Measurements from ENCODE around the gene PRSS27. TPM values are rescaled to one million over a fixed set of nuclear protein-coding genes. Genes with fewer than 3 reads are reported as not detected.
"Not testable (repeated sequence)": the region's sequence is repeated elsewhere in the genome, so short reads cannot be mapped to it uniquely, and the experiment has no call there.

PRSS27 gene
- total and polyA plus RNA-seq, 2 of the 8 experiments (the other 6 are each of a cell fraction or from before 2014, with no cell fraction given), result 1.3 to 7.5 TPM

DNA sequence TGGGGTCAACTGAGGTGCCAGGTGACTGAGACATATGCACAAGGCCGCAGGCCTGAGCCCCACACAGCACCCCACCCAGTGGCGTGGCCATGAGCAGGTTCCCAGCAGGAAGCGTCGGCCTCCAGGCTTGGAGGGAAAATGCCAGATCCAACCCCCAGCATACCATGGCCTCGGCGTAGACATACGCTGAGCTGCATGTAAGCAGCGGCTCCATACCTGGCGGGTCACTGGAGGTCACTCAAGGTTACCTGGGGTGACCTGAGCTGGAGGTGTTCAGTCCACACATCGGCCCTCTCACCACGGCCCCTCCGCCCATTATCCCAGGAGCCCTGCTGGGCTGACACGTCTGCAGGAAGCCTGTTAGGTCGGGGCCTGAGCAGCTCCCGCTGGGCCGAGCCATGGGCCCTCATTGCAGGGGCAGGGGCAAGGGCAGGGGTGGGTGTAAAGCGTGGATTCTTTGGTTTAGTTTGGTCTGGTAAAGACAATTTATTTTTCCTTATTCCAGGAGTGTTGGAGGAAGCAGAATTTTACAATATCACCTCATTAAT lies 22.5 kb downstream of the PRSS27 start (continued):
- TF ChIP-seq RAD21 (IDR thresholded peaks at IDR 0.05 in 1 of 2, conservative IDR thresholded peaks at IDR 0.05 in 1 of 2; ENCODE audit: low read depth in 2 of 2, low read length in 2 of 2) (no peak), CEBPB (IDR thresholded peaks at IDR 0.05; ENCODE audit: low read depth, low read length) (no peak), RFX5 (IDR thresholded peaks at IDR 0.05; ENCODE audit: borderline replicate concordance, low read depth, low read length) (no peak), HDAC2 (IDR thresholded peaks at IDR 0.05; ENCODE audit: borderline replicate concordance in 1 of 2, low read depth in 2 of 2, low read length in 2 of 2) (no peak)

DNA sequence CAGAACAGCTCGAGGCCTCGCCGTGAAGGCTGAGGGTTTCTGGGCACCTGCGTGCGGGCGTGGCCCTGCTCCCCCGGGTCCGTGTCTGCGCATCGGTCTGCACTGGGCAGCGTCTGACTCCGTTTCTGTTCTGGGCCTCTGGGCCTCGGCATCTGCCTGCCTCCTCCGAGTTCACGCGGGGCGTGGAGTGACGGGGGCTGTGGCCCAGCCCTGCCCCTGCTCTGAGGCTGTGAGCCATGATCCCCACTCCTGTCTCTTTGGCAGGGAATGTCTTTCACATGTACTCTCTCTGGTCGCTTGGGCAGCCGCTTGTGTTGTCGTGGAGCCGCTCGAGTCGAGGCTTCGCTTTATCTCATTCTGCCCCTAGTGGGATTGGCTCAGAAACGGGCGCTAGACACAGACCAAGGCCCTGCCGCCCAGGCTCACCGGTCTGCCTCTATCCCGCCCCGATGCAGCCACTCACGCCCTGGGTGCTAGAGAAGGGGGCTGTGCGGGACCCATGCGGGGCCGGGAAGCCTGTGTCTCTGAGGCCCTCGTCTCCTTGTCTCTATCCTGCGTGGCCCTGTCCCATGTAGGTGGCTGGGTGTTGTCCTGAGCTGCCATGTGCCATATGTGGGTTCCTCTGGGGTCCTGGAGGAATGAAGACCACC lies 23.3 kb downstream of the PRSS27 start:
- DNase-seq (ENCODE audit: low read depth in 1 of 2, low spot score in 2 of 2); FAIRE-seq: not testable (repeated sequence)
- peaks cover 0 to 23% of the 10 kb centered on the region in 2 experiments for H4K20me1 ChIP-seq (replicated peaks in 1 of 2; ENCODE audit: control insufficient read depth in 1 of 2, insufficient read depth in 2 of 2, low read length in 2 of 2)

More for the DNA sequence above, 23.3 kb downstream of the PRSS27 start:
- H4K91ac ChIP-seq (replicated peaks; ENCODE audit: insufficient read length, low read length); H2BK5ac ChIP-seq (ENCODE audit: low read depth, low read length); H2BK12ac ChIP-seq (ENCODE audit: low read depth, low read length); H3K9ac ChIP-seq (replicated peaks in 1 of 4; ENCODE audit: extremely low read depth in 1 of 4, low read depth in 3 of 4, low read length in 3 of 4); H3K18ac ChIP-seq (ENCODE audit: extremely low read depth, low read length); H3K27ac ChIP-seq (ENCODE audit: low read depth, low read length); H3K4ac ChIP-seq (replicated peaks; ENCODE audit: insufficient read length, low read depth, low read length); H3K79me2 ChIP-seq (ENCODE audit: control insufficient read depth in 1 of 2, insufficient read depth in 2 of 2, low read length in 2 of 2); H3K14ac ChIP-seq (ENCODE audit: insufficient read length); H3K79me1 ChIP-seq (ENCODE audit: low read depth, low read length); H3K23ac ChIP-seq (ENCODE audit: insufficient read length); H3K4me2 ChIP-seq (ENCODE audit: insufficient read depth in 1 of 2, low read depth in 2 of 2, low read length in 2 of 2); H3K4me3 ChIP-seq (ENCODE audit: extremely low read depth in 1 of 4, insufficient read depth in 2 of 4, low read depth in 3 of 4, low read length in 4 of 4); H2BK15ac ChIP-seq (ENCODE audit: low read length); H3K23me2 ChIP-seq (ENCODE audit: low read depth, low read length); H3K56ac ChIP-seq (replicated peaks; ENCODE audit: insufficient read length, low read depth, low read length); H3K4me1 ChIP-seq (replicated peaks in 1 of 4; ENCODE audit: control insufficient read depth in 3 of 4, insufficient read depth in 4 of 4, low read length in 3 of 4); H2BK120ac ChIP-seq (replicated peaks; ENCODE audit: low read depth, low read length); H2AFZ ChIP-seq (ENCODE audit: low read length); H2AK5ac ChIP-seq (ENCODE audit: low read depth, low read length); H3K27me3 ChIP-seq (replicated peaks in 1 of 4; ENCODE audit: control insufficient read depth in 3 of 4, extremely low read depth in 1 of 4, insufficient read depth in 3 of 4, low read length in 3 of 4); H3K9me3 ChIP-seq (ENCODE audit: insufficient read depth in 2 of 2, low read depth in 1 of 2, low read length in 1 of 2); H2BK20ac ChIP-seq (ENCODE audit: low read length); H4K8ac ChIP-seq (ENCODE audit: extremely low read depth, insufficient read depth, low read length); H4K5ac ChIP-seq (ENCODE audit: insufficient read length, low read depth, low read length): not testable (repeated sequence)
- WGBS, 2 experiments (ENCODE audit: extremely low coverage in 1 of 2, insufficient coverage in 1 of 2, insufficient read length in 1 of 2, insufficient replicate concordance in 2 of 2, low coverage in 1 of 2, low lambda C conversion rate in 2 of 2, missing lambda C conversion rate in 1 of 2), result 96% methylated on average over 30 of the region's 37 CpGs; no CpG with 5 or more reads in 1 of the 2 experiments
- ChIA-PET CTCF (ENCODE audit: partially characterized antibody) (interaction anchor here (1.0 kb wide), 1 partner anchor 22 kb away, joined by 3 read pairs; no protein-coding TSS in a partner anchor), POLR2A (ENCODE audit: partially characterized antibody) (interaction anchor here (0.6 kb wide), 1 partner anchor 240 kb away, joined by 3 read pairs; no protein-coding TSS in a partner anchor)
- peaks cover 0 to 17% (median 6%) of the 10 kb centered on the region in 4 experiments; a peak in 4 of 8 replicates for H3K36me3 ChIP-seq (ENCODE audit: control insufficient read depth in 2 of 4, insufficient read depth in 4 of 4, low read length in 3 of 4)
